Left renal cortex interstitium (tissue), 4 donors: ENCODE results near the gene SERTAD1. TPM values are rescaled to one million over a fixed set of nuclear protein-coding genes. Genes with fewer than 3 reads are reported as not detected.
"Not testable (repeated sequence)": the region's sequence is repeated elsewhere in the genome, so short reads cannot be mapped to it uniquely, and the experiment has no call there.

Experiments
- DNase-seq, 4 donors: peaks; one replicate each; pipeline ENCODE4 v3.0.0-alpha.2; 2013; ENCODE audit warnings: low read depth in 4 of 4, low spot score in 2 of 4, missing footprints in 1 of 4
- polyA plus RNA-seq, 4 donors: library from polyadenylated mRNA; unstranded; fragments of 120-200 nt; gene quantifications; one replicate each; pipeline ENCODE4 v1.2.1, GENCODE V29; 2013; ENCODE audit not compliant: insufficient read length in 4 of 4

The SERTAD1 gene
- polyA plus RNA-seq, 4 donors: 6.9 to 12.7 (median 8.3) TPM

DNA sequence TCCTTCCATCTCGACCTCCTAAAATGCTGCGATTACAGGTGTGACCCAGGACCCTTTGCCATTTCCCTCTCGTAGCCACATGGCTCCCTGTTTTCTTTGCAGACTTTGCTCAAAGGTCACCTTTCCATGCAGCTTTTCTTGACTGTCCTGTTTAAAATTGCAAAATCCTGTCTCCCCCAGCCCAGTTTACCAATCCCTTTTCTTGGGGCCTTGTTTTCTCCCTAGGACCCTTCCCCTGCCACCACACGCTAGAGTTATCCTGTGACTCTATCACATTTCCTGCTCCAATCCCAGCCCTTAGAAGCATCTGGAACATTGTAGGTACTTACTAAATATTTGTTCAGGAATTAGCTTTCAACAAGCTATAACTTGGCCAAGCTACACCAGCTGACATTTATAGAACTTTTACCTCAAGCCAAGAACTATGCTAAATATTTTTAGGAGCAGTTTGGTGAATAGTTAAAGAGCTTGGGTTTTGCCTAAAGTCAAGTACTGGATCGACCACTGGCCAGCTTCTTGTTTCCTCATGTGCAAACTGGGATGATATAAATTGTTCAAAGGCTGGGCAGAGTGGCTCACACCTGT is 27.5 kb upstream of the SERTAD1 start:
- DNase-seq: no peak

- DNase-seq: no peak
Observed at GRCh38 chr19:40452016-40452415, 26.2 kb upstream of the SERTAD1 start.

GRCh38 chr19:40450664-40451063 is 24.9 kb upstream of the SERTAD1 start:
- DNase-seq: no peak

DNA sequence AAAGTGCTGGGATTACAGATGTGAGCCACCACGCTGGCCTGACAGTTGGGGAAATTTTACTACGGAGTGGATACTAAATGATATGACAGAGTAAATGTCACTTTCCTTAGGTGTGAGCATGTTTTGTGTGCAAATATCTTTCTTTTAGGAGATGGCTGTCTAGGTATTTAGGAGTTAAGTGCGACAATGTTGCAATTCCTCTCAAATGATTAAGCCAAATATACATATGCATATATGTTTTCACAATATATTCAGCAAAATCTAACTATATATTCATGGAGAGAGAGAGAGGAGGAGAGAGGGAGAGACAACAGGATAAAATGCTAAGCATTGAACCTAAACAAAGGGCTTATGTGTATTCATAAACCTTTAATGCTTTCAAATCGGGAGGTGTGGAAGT is 23.7 kb upstream of the SERTAD1 start:
- DNase-seq: no peak

DNA sequence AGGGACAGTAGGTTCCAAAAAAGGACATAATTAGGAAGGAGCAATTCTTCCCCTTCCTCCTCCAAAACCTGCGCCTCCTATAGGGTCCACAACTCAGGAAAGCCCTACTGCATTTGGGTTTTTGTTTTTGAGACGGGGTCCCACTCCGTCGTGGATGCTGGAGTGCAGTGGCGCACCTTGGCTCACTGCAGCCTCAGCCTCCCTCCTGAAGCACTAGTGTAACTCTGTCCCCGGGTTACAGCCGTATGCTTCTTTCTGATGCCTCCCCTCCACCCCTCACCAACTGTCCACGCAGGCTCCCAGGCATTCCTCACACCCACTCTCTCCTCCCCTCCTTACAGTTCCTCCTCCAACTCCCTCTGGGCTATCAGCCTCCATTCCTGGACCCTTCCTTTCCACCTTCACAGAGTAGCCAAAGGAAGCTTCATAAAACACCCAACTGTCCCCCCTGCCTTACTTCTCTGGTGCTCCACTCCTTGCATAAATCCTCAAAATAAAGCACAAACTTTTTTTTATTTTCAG is 20.5 kb upstream of the SERTAD1 start:
- DNase-seq: no peak

DNA sequence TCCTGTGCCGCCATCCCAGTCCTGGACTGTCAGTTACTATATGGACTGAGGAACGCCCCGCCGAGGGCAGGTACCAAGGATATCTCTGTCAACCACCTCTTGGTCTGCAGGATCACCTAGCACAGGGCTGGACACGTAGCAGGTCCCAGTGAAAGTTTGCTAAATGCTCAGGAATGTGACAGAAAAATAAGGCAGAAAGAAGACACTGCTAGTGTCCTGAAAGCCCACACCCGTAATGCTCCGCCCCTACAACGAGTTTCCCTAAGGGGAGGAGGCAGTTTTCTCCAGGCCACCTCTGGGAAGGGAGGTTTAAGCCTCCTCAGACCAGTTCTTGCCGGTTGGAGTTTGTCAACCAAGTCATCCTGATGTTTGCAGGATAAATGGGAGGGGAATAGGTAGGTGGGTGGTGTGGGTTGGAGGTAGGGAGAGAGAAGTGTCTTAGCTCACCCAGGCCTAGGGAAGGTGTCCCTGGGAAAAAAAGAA is 20.0 kb upstream of the SERTAD1 start:
- peak in 2 of 4 donors; percentile 41 to 59 for DNase-seq

- DNase-seq: no peak
Observed at GRCh38 chr19:40444825-40445312, 19.1 kb upstream of the SERTAD1 start.

DNA sequence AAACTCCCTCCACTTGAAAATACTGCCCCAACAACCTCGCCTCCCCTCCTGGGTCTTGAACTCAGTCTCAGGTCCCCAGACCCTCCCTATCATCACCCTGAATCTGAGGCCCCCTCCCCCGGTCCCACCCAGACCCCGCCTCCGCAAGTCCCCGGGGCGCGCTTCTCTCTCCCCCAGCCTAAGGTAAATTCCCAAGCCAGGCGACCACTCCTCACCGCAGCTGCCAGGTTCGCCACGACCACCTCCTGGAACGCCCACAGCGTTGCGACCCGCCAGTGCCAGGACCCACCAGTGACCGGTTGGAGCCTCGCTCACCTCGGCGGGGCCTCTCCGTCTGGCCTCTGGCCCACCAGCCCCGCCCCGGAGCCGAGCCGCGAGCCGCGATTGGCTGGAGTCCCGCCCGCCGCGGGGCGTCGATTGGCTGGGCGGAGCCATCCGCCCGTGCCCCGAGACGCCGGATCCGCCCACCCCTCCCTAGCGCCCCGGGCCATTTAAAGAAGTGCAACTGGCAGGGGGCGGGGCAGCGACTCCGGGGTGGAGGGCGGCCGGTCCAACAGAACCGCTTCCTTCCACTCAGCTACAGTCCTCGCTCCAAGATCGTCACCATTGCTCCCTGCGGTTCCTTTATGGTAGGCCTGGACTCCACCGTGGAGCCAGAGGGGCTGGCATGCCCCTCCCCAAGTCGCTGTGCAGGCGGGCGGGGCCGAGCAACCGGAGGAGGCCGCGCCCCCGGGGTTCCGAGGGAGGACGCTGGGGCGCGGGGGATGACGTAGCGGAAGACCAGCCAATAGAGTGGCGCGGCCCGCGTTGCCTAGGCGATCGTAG is 18.4 kb upstream of the SERTAD1 start, which contains the start of gene SERTAD3:
Gene SERTAD3, minus strand, starts transcription at position 336 of the 825 bp plus-strand sequence. CDS start 2,255 bp downstream, outside the sequence.
- peak; percentile 93 to 97 (median 96) for DNase-seq

DNA sequence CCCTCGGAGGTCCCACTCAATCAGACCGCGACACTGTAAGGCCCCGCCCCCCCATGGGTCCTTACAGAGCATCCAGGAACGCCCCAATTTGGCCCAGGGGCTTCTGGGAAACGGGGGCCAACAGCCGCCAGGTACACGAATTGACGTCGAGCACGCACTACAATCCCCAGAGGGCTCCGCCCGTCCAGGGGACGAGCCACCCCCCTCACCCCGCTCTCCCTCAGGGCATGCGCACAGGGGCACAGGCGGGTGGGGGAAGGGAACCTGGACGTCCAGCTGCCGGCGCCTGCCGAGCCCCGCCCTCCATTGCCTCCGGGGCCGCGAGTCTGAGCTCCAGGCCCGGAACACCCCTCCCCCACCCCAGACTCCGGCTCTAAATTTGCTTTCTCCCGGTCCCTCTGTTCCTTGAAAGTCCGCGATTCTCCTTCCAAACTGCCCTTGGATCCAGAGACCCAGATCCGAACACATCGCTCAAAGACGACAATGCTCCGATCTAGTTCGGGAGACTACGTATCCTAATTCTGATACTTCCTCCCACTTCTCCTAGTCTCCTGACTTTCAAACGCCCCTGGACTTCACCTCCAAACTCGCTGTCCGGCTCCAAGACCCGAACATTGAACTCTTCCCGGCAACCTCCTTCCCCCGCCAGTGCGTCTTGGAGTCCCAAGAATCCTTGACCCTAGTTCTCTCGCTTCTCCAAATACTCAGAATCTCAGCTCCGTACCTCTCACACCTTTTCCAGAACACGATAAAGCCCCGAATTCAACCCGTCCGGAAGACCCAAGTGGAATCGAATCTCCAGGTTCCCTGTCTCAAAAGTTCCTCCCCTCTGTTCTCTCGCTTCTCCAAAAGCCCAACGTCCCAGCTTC is 17.6 kb upstream of the SERTAD1 start:
- peak; percentile 96 to 100 (median 99) for DNase-seq

GRCh38 chr19:40442328-40443130 is 16.7 kb upstream of the SERTAD1 start:
- DNase-seq: no peak

DNA sequence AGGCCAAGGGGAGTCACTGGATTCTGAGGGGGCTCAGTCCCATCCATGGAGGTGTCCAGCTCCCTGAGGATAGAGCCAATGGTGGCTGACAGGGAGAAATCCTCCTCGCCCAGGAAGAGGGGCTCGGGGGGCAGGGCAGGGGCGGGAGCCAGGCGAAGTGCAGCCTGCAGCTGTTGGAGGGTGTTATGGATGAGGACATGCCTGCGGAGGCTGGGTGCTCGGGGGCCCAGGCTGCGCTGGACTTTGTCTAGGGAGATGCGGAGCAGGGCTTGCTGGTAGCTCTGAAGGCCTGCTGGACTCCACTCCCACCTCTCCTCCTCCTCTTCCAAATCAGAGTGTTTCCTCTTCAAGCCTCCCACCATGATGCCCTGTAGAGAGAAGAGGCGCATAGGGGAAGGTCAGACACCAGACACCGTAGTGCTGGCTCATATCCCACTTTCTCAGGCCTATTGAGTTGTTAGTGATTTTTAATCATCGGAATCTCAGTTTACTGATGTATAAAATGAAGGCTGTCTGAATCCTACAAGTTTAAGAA is 16.0 kb upstream of the SERTAD1 start:
- DNase-seq: no peak

DNA sequence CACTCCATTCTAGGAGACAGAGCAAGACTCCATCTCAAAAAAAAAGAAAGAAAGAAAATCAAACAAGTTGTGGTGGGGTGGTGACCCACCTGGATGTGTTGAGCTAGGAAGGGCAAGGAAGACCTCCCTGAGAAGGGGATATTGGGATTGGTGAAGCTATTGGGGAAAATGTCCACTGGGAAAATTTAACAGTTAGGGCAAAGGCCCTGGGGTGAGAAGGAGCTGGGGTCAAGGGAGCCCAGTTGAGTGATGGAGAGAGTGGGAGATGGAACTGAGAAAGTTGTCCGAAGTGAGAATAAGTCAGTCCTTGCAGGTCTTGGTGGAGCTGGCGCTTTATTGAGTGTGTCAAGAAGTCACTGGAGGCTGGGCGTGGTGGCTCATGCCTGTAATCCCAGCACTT is 12.5 kb upstream of the SERTAD1 start:
- DNase-seq: no peak

DNA sequence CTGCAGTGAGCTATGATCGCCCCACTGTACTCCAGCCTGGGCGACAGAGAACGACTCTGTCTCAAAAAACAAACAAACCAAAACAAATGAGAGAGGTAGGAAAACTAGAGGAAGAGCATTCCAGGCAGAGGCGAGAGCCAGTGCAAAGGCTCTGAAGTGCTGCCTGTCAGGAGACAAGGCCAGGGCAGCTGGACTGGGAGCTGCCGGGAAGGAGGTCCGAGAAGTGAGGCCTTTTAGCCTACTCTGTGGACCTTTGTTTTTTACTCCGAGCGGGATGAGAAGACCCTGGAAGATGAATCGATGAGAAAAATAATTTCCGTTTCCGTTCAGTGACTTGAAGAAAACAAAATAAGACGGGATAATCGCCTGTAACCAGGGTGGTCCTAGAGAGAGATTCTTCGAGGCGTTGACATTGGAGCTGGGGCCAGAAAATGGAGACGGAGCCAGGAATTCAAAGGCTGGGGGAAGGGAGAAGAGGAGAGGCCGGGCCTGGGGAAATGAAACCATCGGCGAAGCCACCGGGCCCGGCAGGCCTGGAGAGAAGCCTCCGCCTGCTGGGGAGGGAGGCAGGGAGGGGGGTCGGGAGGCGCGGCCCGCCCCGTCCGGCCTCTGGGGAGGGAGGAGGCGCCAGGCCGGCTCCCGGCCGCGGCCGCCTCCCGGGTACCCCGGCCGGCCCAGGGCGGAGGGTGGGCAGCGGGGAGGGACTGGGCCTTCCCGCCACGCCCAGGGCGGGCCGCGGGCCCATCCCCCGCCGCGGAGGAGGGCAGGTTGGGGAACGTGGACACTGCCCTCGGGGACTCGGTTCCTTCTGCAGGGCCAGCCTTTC is 7.8 kb upstream of the SERTAD1 start:
- peak in 2 of 4 donors; percentile 89 to 95 for DNase-seq

GRCh38 chr19:40432760-40433159 is 7.0 kb upstream of the SERTAD1 start:
- DNase-seq: not testable (repeated sequence)

DNA sequence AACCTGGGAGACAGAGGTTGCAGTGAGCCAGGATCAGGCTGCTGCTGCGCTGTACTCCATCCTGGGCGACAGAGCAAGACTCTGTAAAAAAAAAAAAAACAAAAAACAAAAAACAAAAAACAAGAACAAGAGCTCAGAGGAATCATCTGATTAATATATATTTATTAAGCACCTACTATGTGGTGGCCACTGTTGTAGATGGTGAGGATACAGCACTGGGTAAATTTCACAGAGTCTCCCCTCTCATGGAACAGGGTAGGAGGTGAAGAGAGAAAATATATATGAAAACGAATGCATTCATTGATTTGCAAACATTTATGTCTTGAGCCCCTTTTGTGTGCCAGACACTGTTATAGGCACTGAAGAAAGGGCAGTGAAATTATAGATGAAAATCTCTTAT is 5.9 kb upstream of the SERTAD1 start:
- DNase-seq: no peak

DNA sequence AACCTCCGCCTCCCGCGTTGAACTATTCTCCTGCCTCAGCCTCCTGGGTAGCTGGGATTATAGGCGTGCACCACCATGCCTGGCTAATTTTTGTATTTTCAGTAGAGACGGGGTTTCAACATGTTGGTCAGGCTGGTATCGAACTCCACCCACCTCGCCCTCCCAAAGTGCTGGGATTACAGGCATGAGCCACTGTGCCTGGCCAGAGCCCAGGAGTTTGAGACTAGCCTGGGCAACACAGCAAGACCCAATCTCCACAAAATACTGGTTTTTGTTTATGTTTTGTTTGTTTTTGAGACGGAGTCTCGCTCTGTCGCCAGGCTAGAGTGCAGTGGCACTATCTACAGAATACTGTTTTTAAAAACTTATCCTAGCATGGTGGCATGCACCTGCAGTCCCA is 4.5 kb upstream of the SERTAD1 start:
- DNase-seq: not testable (repeated sequence)

- not testable (repeated sequence) for DNase-seq
Observed at GRCh38 chr19:40428197-40428596, 2.4 kb upstream of the SERTAD1 start.

DNA sequence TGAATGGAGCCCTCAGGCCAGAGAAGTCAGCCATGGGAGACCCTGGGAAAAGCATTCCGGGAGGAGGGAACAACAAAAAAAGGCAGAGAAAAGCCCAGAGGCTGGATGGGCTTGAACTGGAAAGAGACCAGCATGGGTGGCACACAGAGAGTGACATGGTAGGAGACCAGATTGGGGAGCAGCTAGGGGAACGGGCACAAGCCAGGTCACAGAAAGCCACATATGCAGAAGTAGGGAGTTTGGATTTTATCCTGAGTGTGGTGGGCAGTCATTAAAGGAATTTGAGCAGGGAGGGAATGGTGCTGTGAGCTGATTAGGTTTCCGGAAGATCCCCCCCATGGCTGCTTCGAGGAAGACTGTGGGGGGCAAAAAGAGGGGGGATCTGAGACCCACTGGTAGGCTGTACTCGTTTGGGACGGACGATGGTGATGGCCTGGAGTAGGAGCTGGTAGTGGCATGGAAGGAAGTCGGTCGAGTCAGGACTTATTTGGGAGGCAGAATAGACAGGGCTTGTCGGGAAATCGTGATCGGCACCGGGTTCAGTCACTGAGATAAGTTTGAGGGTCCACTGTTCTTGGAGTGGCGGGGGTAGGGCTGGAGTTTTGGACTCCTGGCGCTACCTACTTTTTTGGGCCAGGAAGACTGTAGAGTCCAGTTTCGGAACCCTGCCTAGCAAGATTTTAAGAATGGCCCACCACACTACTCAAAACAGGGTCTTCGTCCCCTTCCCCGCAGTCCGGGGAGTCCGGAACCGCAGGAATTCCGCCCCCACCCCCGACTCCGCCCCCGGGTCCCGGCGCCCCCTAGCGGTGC is 949 bp downstream of the SERTAD1 start:
- DNase-seq: no peak
